H1 (cell line): ENCODE results near the gene COX6A2. TPM values are rescaled to one million over a fixed set of nuclear protein-coding genes. Genes with fewer than 3 reads are reported as not detected.

Experiments
- CTCF ChIA-PET: fragments of 300-600 bp; sonication (Branson Sonifier 250); formaldehyde crosslinking; loops from one replicate; lab custom pipeline; 2021; ENCODE audit not compliant: partially characterized antibody; lab: Charles Lee
- POLR2A ChIA-PET: fragments of 300-600 bp; sonication (Branson Sonifier 250); formaldehyde crosslinking; loops from one replicate; lab custom pipeline; 2021; ENCODE audit warnings: inconsistent platforms; ENCODE audit not compliant: partially characterized antibody; lab: Charles Lee
- DNase-seq, 2 experiments: peaks; one replicate each; pipeline versions ENCODE4 v3.0.0 to v3.0.0-alpha.2; 2010 to 2022; ENCODE audit warnings: low spot score in 2 of 2, low read depth in 1 of 2, mixed read lengths in 1 of 2
- FAIRE-seq: peaks from 2 replicates; lab custom pipeline; 2011; peaks lifted over from hg19 to GRCh38; lab: Jason Lieb, UNC
- H2AFZ ChIP-seq: 2 replicates; pipeline ENCODE4 v1.8.1; 2012; ENCODE audit warnings: low read length, inconsistent platforms
- H2AK5ac ChIP-seq: 2 replicates; pipeline ENCODE4 v1.6.1; 2013; ENCODE audit warnings: low read depth, low read length
- H2BK120ac ChIP-seq: replicated peaks from 2 replicates; pipeline ENCODE3; 2013; ENCODE audit warnings: low read depth, low read length, inconsistent platforms
- H2BK12ac ChIP-seq: 2 replicates; pipeline ENCODE4 v1.6.1; 2013; ENCODE audit warnings: low read depth, low read length
- H2BK15ac ChIP-seq: 2 replicates; pipeline ENCODE4 v1.6.1; 2013; ENCODE audit warnings: low read length
- H2BK20ac ChIP-seq: 2 replicates; pipeline ENCODE4 v1.6.1; 2013; ENCODE audit warnings: low read length
- H2BK5ac ChIP-seq: 2 replicates; pipeline ENCODE4 v1.6.1; 2013; ENCODE audit warnings: low read depth, low read length
- H3K14ac ChIP-seq: 2 replicates; pipeline ENCODE4 v1.6.1; 2013; ENCODE audit warnings: inconsistent platforms; ENCODE audit not compliant: insufficient read length
- H3K18ac ChIP-seq: 2 replicates; pipeline ENCODE4 v1.6.1; 2013; ENCODE audit warnings: low read length; ENCODE audit errors: extremely low read depth
- H3K23ac ChIP-seq: 2 replicates; pipeline ENCODE4 v1.6.1; 2013; ENCODE audit warnings: inconsistent platforms; ENCODE audit not compliant: insufficient read length
- H3K23me2 ChIP-seq: 2 replicates; pipeline ENCODE4 v1.6.1; 2013; ENCODE audit warnings: low read depth, low read length
- H3K27ac ChIP-seq: 2 replicates; pipeline ENCODE4 v1.6.1; 2011; ENCODE audit warnings: low read depth, low read length, inconsistent platforms
- H3K27me3 ChIP-seq, 4 experiments: replicated peaks in 1 of 4; 1 replicate in 1 of 4; 2 replicates in 3 of 4; pipeline versions ENCODE4 v1.6.1 to v1.8.1; 2011 to 2013; ENCODE audit warnings: low read length in 3 of 4, mild to moderate bottlenecking in 3 of 4, inconsistent platforms in 2 of 4, mixed read lengths in 2 of 4, moderate library complexity in 1 of 4; ENCODE audit not compliant: control insufficient read depth in 3 of 4, insufficient read depth in 3 of 4; ENCODE audit errors: extremely low read depth in 1 of 4
- H3K36me3 ChIP-seq, 4 experiments: 2 replicates each; pipeline versions ENCODE4 v1.6.1 to v1.8.1; 2011 to 2013; ENCODE audit warnings: mild to moderate bottlenecking in 4 of 4, low read length in 3 of 4, moderate library complexity in 2 of 4, control low read depth in 1 of 4, inconsistent platforms in 1 of 4; ENCODE audit not compliant: insufficient read depth in 4 of 4, control insufficient read depth in 2 of 4
- H3K4ac ChIP-seq: replicated peaks from 2 replicates; pipeline ENCODE3; 2013; ENCODE audit warnings: low read length, low read depth, mixed read lengths, inconsistent platforms; ENCODE audit not compliant: insufficient read length
- H3K4me1 ChIP-seq, 4 experiments: replicated peaks in 1 of 4; 1 replicate in 1 of 4; 2 replicates in 3 of 4; pipeline versions ENCODE4 v1.6.1 to v1.8.1; 2011 to 2013; ENCODE audit warnings: low read length in 3 of 4, inconsistent platforms in 2 of 4, mixed read lengths in 1 of 4; ENCODE audit not compliant: insufficient read depth in 4 of 4, control insufficient read depth in 3 of 4
- H3K4me2 ChIP-seq, 2 experiments: 2 replicates each; pipeline versions ENCODE4 v1.6.1 to v1.8.1; 2011 to 2013; ENCODE audit warnings: low read depth in 2 of 2, low read length in 2 of 2, control low read depth in 1 of 2, inconsistent platforms in 1 of 2, mild to moderate bottlenecking in 1 of 2; ENCODE audit not compliant: insufficient read depth in 1 of 2
- H3K4me3 ChIP-seq, 4 experiments: fragments of 200-600, 300-600 bp in 1 of 4; sonication (generic), shearing (Covaris generic), sonication (Bioruptor Twin) in 1 of 4; 2 replicates each; pipeline versions ENCODE4 v1.5.1 to v1.8.1; 2011 to 2016; ENCODE audit warnings: low read length in 4 of 4, low read depth in 3 of 4, control low read depth in 2 of 4, inconsistent platforms in 2 of 4, mild to moderate bottlenecking in 2 of 4, mixed read lengths in 1 of 4, moderate library complexity in 1 of 4; ENCODE audit not compliant: insufficient read depth in 2 of 4; ENCODE audit errors: extremely low read depth in 1 of 4
- H3K56ac ChIP-seq: replicated peaks from 2 replicates; pipeline ENCODE3; 2013; ENCODE audit warnings: low read depth, mild to moderate bottlenecking, mixed read lengths, low read length, inconsistent platforms; ENCODE audit not compliant: insufficient read length
- H3K79me1 ChIP-seq: 2 replicates; pipeline ENCODE4 v1.6.1; 2013; ENCODE audit warnings: low read depth, low read length, control low read depth
- H3K79me2 ChIP-seq, 2 experiments: 2 replicates each; pipeline versions ENCODE4 v1.6.1 to v1.8.1; 2012 to 2013; ENCODE audit warnings: low read length in 2 of 2, mild to moderate bottlenecking in 2 of 2, inconsistent platforms in 1 of 2; ENCODE audit not compliant: insufficient read depth in 2 of 2, control insufficient read depth in 1 of 2
- H3K9ac ChIP-seq, 4 experiments: replicated peaks in 1 of 4; 1 replicate in 1 of 4; 2 replicates in 3 of 4; pipeline versions ENCODE4 v1.6.1 to v1.8.1; 2011 to 2013; ENCODE audit warnings: low read depth in 3 of 4, low read length in 3 of 4, control low read depth in 2 of 4, mild to moderate bottlenecking in 2 of 4, moderate library complexity in 2 of 4, inconsistent platforms in 1 of 4; ENCODE audit errors: extremely low read depth in 1 of 4
- H3K9me3 ChIP-seq, 2 experiments: 2 replicates each; pipeline versions ENCODE4 v1.6.1 to v1.8.1; 2012 to 2013; ENCODE audit warnings: mild to moderate bottlenecking in 2 of 2, moderate library complexity in 2 of 2, control low read depth in 1 of 2, inconsistent platforms in 1 of 2, low read depth in 1 of 2, low read length in 1 of 2, mixed read lengths in 1 of 2; ENCODE audit not compliant: insufficient read depth in 2 of 2
- H4K20me1 ChIP-seq, 2 experiments: replicated peaks in 1 of 2; 2 replicates each; pipeline versions ENCODE3 to v1.8.1; 2011 to 2013; ENCODE audit warnings: inconsistent platforms in 2 of 2, low read length in 2 of 2, mild to moderate bottlenecking in 1 of 2; ENCODE audit not compliant: insufficient read depth in 2 of 2, control insufficient read depth in 1 of 2
- H4K5ac ChIP-seq: 2 replicates; pipeline ENCODE4 v1.6.1; 2013; ENCODE audit warnings: low read length, low read depth, mixed read lengths, inconsistent platforms; ENCODE audit not compliant: insufficient read length
- H4K8ac ChIP-seq: 2 replicates; pipeline ENCODE4 v1.8.0; 2013; ENCODE audit warnings: mild to moderate bottlenecking, moderate library complexity, low read length, inconsistent platforms; ENCODE audit not compliant: insufficient read depth; ENCODE audit errors: extremely low read depth
- H4K91ac ChIP-seq: replicated peaks from 2 replicates; pipeline ENCODE3; 2013; ENCODE audit warnings: low read length, mixed read lengths, inconsistent platforms; ENCODE audit not compliant: insufficient read length
- BRCA1 ChIP-seq: IDR thresholded peaks from 2 replicates; pipeline ENCODE4 v1.6.1; 2012; ENCODE audit warnings: low read depth, low read length, improper control_type of control experiment
- CBX5 ChIP-seq: fragments of 300-800, 300-1000 bp; sonication (generic); IDR thresholded peaks from 2 replicates; pipeline ENCODE4 v1.7.1; 2016; ENCODE audit warnings: antibody characterized with exemption, low read length, low read depth
- JUND ChIP-seq: IDR thresholded peaks from 2 replicates; pipeline ENCODE4 v1.6.1; 2011; ENCODE audit warnings: mild to moderate bottlenecking, improper control_type of control experiment, low read length
- RXRA ChIP-seq: IDR thresholded peaks from 2 replicates; pipeline ENCODE4 v1.6.1; 2011; ENCODE audit warnings: low read depth, mild to moderate bottlenecking, low read length, moderate library complexity; ENCODE audit not compliant: insufficient read depth
- SP4 ChIP-seq: IDR thresholded peaks from 2 replicates; pipeline ENCODE4 v1.6.1; 2012; ENCODE audit warnings: low read length, inconsistent platforms
- TBP ChIP-seq: IDR thresholded peaks from 2 replicates; pipeline ENCODE4 v1.6.1; 2011; ENCODE audit warnings: low read depth, low read length, improper control_type of control experiment
- YY1 ChIP-seq: IDR thresholded peaks from 2 replicates; pipeline ENCODE4 v1.6.1; 2011; ENCODE audit warnings: low read depth, mild to moderate bottlenecking, low read length
- WGBS, 2 experiments: shearing (Covaris generic) in 1 of 2; methylation state at CpG; one replicate each; pipeline versions ENCODE4 v1.1.6 to v1.1.7; 2013 to 2015; ENCODE audit warnings: low lambda C conversion rate in 2 of 2, mixed read lengths in 2 of 2, inconsistent platforms in 1 of 2, low coverage in 1 of 2, missing lambda C conversion rate in 1 of 2; ENCODE audit not compliant: insufficient replicate concordance in 2 of 2, insufficient coverage in 1 of 2, insufficient read length in 1 of 2; ENCODE audit errors: extremely low coverage in 1 of 2, missing lambda C conversion rate in 1 of 2; 5-methylcytosine and 5-hydroxymethylcytosine counted together
- long read RNA-seq, 2 experiments: library from RNA in 1 of 2; library from capped mRNA in 1 of 2; stranded (forward); transcript quantifications; one replicate each; pipeline ENCODE4 v2.0.0, GENCODE V29; 2021; ENCODE audit warnings: inconsistent platforms in 1 of 2
- polyA minus RNA-seq, 3 experiments: library from RNA; depleted of rRNA, polyadenylated mRNA; stranded (reverse); fragments of >200 nt; gene quantifications; 1 replicate in 2 of 3; 2 replicates in 1 of 3; pipeline ENCODE4 v1.2.3, GENCODE V29; 2011
- polyA plus RNA-seq, 7 experiments: library from polyadenylated mRNA; depleted of rRNA in 3 of 7; stranded (reverse) in 5 of 7; unstranded in 2 of 7; fragments of >200 nt in 5 of 7; fragments of 200-250 nt in 2 of 7; gene quantifications; 1 replicate in 5 of 7; 2 replicates in 1 of 7; 4 replicates in 1 of 7; pipeline versions ENCODE4 v1.2.1 to v1.2.3, GENCODE V29; 2011 to 2013; ENCODE audit warnings: missing spikeins in 2 of 7, mixed read lengths in 2 of 7
- total RNA-seq: library from RNA; stranded (reverse); fragmentation: NEBNext Ultra II Directional; extraction: Animal tissue kit (Norgen Biotek cat#: 25700); gene quantifications from 2 replicates; pipeline ENCODE4 v1.2.1, GENCODE V29; 2021

COX6A2 gene
- total RNA-seq (not detected in 2 replicates), polyA plus RNA-seq (2011; rRNA removed) (0.79 and 1.6 TPM in 2 replicates), polyA minus RNA-seq (2011; rRNA and poly(A)+ RNA removed) (not detected in 2 replicates)
- not detected for polyA plus RNA-seq (2011; cell fraction: cytosol; rRNA removed)
- polyA plus RNA-seq (2011; cell fraction: nucleus; rRNA removed), result 1.4 TPM
- polyA plus RNA-seq (2012, experiment 1 of 2), result 1.3 to 3.0 TPM (median 2.3 TPM) in 3 of 4 replicates, not detected in the other
- not detected for polyA plus RNA-seq (2012, experiment 2 of 2)
- 2.7 TPM for polyA plus RNA-seq (2013, experiment 1 of 2)
- 1.3 TPM for polyA plus RNA-seq (2013, experiment 2 of 2)
- polyA minus RNA-seq (2011; cell fraction: cytosol; rRNA and poly(A)+ RNA removed), result not detected
- 2.9 TPM for polyA minus RNA-seq (2011; cell fraction: nucleus; rRNA and poly(A)+ RNA removed)
- long read RNA-seq, experiment 1, result 0 reads
- long read RNA-seq, experiment 2, result 0 reads

DNA sequence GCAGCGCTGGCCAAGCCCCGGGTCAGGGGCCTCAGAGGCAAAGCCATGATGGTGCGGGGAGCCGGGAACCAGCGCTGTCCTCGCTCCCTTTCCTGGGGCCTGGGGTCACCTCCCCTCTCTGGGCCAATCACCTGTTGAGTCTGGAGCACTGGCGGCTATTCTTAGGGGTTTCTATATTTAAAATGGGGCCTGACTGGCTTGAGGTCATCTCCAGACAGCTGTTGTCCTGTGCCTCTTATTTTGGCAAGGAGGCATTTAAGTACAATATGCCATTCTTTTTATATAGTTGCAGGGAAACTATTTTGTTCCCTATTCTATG is at the start of gene COX6A2:
COX6A2 (minus strand) TSS at position 82 of the 319 bp plus-strand sequence; CDS start at position 47, 35 bp downstream.
- 70% methylated on average over 7 of the region's 7 CpGs; no CpG with 5 or more reads in 1 of the 2 experiments for WGBS, 2 experiments
- peak within 1 kb of the TSS; percentile 81; the same call in 1 of the 2 replicates for H4K8ac ChIP-seq
- H3K4me3 ChIP-seq, result peak within 1 kb of the TSS in 3 of 4 experiments; percentile 2 to 50 (median 15); a peak in 5 of 8 replicates
- H2BK15ac ChIP-seq, result no peak within 1 kb of the TSS
- DNase-seq (no peak), FAIRE-seq (no peak)
- no peak within 1 kb of the TSS for H4K91ac ChIP-seq
- no peak within 1 kb of the TSS; the same call in 1 of the 2 replicates for H3K18ac ChIP-seq
- no peak within 1 kb of the TSS for H2BK20ac ChIP-seq
- H3K27me3 ChIP-seq, result peaks cover 5 to 25% (median 24%) of the 10 kb centered on the region in 4 experiments
- H3K23ac ChIP-seq, result no peak within 1 kb of the TSS
- peak within 1 kb of the TSS; percentile 27; the same call in 1 of the 2 replicates for H2BK12ac ChIP-seq
- H3K14ac ChIP-seq, result no peak within 1 kb of the TSS
- no peaks in the 10 kb centered on the region for H4K20me1 ChIP-seq
- H3K23me2 ChIP-seq, result peaks cover 2% of the 10 kb centered on the region; the same call in 1 of the 2 replicates
- no peaks in the 10 kb centered on the region for H3K79me1 ChIP-seq
- H3K4me1 ChIP-seq, result no peaks in the 10 kb centered on the region; a peak in 2 of 7 replicates
- H2AFZ ChIP-seq, result peak within 1 kb of the TSS; percentile 7; the same call in 1 of the 2 replicates
- H3K27ac ChIP-seq, result no peak within 1 kb of the TSS
- no peak within 1 kb of the TSS for H4K5ac ChIP-seq
- H3K79me2 ChIP-seq, result no peaks in the 10 kb centered on the region
- H2BK5ac ChIP-seq, result no peak within 1 kb of the TSS
- no peaks in the 10 kb centered on the region for H3K36me3 ChIP-seq
- H3K9me3 ChIP-seq, result peaks cover 5 to 6% of the 10 kb centered on the region in 2 experiments
- H2AK5ac ChIP-seq, result no peak within 1 kb of the TSS
- no peak for TF ChIP-seq CBX5
- no peak for TF ChIP-seq SP4
- TF ChIP-seq YY1, result no peak
- TF ChIP-seq TBP, result no peak
- no peak for TF ChIP-seq JUND
- TF ChIP-seq RXRA, result no peak
- TF ChIP-seq BRCA1, result no peak
- H3K4me2 ChIP-seq, result peak within 1 kb of the TSS; percentile 54 to 57
- H3K4ac ChIP-seq, result no peak within 1 kb of the TSS
- no peak within 1 kb of the TSS for H3K56ac ChIP-seq
- no peak within 1 kb of the TSS for H3K9ac ChIP-seq
- CTCF ChIA-PET, result interaction anchor here (1.1 to 5.8 kb wide), 4 partner anchors 14 to 95 kb away, joined by 4 to 36 read pairs (median 4); partner anchors contain the start of gene ZNF843
- POLR2A ChIA-PET, result interaction anchor here (2.1 to 2.5 kb wide), 2 partner anchors 30 to 248 kb away, joined by 5 to 10 read pairs; partner anchors contain the start of gene FUS
- H2BK120ac ChIP-seq, result no peak within 1 kb of the TSS
